DMS79 treated with DMSO at 0.1 percent for 48 hours (cell line): Measurements from ENCODE around the gene GLTP.

ENCODE experiments used
- DNase-seq: peaks from one replicate; lab custom pipeline; 2025; lab: John Stamatoyannopoulos, UW

The GLTP gene

DNA sequence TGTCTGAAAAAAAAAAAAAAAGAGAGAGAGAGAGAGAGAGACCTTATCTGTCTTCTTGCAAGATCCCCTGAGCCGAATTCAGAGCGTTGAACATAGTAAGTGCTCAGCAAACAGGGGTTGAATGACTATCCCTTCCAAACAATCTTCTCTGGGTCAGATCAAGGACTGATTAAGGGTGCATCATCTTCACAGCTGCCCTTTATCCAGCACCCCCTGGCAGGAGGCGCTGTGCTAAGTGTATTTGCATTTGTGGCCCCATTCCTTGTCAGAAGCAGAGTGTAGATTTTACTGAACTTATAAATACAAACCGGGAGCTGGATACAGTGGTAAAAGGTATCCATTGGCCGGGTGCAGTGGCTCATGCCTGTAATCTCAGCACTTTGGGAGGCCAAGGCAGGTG is 38.3 kb downstream of the GLTP start:
- DNase-seq = no peak

DNA sequence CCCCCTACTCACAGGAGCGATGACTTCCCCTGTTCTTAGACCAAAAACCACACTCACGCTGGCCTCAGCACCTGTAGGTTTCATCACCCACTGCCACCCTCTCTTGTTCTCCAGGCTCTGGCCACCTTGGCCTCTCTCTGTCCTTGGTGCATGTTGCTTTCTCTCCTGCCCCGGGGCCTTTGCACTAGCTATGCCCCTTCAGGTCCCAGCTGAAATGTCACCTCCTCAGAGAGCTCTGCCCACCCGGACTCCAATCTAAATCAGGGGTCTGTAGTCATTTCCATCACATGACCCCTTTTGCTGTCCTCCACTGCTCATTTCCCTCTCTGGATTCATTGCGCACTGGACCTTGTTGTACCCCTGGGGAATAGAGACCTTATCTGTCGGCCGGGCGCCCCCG is 39.0 kb downstream of the GLTP start:
- DNase-seq = no peak

DNA sequence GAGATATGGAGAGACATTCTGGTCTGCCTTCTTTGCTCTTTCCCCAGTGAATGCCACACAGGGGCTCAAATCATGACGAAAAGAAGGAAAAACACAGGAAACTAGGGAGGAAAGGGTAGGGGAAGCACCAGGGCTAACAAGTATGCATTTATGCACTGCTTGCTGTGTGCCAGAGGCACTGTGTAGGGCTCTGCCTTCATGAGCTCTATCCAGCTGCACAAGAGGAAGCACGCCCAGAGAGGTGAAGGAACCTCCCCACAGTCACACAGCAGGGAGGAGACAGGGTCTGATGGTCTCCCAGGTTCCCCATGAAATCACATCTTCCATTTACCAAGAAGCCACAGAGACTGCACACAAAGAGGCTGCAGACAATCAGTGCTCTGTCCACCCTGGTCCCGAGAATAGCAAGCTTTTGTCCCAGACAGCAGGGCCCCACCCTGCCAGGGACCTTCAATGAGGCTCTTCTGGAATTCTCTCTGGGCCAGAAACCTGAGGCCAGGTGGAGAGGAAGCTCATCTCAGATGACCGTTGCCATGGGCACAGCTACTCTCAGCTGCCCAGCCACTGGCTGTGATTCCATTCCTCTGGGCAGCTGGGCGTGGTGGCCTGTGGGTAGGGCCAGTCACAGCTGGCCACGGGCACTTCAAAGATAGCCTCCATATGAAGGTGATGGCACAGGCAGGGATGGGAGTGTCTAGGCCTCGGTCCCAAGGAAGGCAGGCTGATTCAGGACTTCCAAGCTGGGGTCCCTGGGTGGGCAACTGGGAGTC is 39.9 kb downstream of the GLTP start:
- peak; percentile 66 for DNase-seq

DNA sequence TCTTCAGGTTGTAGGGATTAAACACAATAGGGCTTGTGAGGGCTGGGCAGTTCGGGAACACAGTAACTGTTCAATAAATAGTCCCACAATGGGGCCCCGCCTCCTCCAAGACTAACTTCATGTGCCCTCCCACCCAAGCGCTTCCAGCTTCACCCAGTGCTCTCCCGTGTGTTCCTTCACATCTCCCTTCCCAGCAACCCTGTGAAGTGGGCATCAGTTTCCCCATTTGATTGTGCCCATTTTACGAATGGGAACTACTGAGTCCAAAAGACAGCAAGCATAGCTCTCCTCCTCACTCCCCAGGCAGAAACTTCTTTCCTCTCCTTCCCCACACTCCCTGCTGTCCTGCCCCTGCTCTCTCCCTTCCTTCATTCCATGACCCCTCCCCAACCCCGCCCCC is 40.9 kb downstream of the GLTP start:
- DNase-seq = no peak

DNA sequence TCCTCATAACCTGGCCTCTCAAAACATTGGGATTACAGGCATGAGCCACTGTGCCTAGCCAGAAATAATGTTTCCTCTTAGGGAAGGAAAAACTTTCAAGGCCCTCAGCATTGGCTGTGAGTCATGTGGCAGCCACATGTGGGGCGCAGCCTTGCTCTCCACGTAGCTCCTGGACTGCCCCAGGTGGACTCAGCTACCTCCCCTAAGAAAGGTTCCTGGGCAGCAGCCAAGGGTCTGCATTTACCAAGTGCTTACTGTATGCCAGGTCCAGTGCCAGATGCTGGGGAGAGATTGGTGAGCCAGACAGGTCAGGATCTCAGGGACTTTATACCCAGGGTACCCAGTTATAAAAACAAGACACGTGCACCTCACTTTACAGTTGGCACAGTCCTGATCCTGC is 43.4 kb downstream of the GLTP start:
- no peak for DNase-seq

DNA sequence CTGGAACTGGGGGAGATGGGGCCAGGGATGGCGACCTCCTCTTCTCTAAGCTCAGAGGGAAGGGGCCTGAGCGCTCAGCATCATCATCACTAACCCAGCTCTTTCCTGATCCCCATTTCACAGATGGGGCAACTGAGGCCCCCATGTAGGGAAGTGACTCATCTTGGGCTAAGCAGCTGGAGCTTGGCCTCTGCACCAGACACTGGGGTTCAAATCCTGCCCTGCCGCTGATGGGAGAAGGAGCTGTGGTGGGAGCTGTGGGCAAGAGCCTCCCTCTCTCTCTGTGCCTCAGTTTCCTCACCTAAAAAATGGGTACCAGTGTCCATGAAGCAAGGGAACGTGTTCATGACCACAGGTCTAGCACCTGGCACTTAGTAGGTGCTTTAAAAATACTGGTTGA is 44.5 kb downstream of the GLTP start:
- DNase-seq = no peak

DNA sequence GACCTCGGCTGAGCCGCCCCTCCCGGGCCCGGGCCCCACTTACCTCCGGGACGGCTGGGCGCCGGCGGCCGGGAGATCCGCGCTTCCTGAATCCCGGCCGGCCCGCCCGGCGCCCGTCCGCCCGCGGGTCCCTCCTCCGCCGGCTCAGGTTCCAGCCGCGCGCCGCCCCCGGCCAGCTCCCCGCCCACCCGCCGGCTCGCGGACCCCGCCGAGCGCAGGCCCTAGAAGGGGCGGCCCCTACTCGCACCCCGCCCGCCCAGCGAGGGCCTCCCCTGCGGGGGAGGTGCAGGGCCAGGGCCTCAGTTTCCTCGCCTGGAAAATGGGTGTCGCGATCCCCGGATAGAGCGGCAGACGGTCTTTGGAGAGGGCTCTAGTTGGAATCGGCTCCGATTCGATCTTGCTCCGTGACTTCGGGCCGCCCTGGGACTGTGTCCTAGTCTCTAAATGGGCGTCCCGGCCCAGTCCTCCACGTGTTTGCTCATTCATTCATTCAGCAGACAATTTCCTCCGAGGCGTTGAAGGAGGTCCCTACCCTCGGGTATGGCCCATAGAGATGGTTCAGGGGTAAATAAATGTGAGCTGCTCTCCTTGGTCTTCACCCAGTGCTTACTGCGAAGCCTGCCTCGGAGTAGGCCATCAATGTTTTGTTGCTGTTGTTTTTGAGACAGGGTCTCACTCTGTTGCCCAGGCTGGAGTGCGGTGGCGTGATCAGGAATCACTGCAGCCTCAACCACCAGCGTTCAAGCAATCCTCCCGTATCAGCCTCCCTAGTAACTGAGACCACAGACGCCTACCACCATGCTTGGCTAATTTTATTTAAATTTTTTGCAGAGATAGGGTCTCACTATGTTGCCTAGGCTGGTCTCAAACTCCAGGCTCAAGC is 46.8 kb downstream of the GLTP start, which contains the start of gene TRPV4:
Gene TRPV4, minus strand, starts transcription at position 92 of the 883 bp plus-strand sequence. CDS start 18,602 bp downstream, outside the sequence.
- DNase-seq = no peak

DNA sequence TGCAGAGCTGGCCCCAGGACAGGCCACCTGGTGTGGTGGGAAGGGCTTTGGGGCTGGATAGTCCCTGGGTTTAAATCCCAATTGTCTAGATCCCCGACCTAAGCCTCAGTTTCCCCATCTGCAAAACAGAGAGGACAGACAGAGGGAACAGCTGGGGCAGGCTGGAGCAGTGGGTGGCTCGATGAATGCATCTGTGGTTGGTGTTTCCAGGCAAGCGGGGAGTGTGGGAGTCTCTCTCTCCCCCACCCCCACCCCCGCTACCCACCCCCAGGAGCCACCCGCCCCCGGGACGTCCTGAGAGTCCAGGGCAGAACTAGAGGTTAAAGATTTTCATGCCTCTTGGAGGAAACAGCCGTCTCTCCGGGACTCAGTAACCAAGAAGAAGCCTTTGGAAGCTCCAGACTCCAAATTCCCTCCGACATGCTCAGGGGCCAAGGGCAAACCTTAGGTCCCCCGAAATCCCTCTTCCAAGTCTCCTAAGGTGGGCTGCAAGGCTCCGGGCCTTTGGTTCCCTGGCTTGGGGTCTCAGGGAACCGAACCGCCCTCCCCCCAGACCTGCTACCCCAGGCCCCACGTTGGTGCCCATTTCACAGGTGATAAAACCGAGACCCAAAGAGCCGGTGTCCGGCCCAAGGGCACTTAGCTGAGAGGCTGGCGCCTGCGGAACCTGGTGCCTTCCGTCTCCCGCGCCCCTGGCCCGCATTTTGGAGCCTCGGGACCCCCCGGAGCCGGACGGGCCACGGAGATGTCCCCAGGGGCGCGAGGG is 47.6 kb downstream of the GLTP start:
- DNase-seq = no peak

DNA sequence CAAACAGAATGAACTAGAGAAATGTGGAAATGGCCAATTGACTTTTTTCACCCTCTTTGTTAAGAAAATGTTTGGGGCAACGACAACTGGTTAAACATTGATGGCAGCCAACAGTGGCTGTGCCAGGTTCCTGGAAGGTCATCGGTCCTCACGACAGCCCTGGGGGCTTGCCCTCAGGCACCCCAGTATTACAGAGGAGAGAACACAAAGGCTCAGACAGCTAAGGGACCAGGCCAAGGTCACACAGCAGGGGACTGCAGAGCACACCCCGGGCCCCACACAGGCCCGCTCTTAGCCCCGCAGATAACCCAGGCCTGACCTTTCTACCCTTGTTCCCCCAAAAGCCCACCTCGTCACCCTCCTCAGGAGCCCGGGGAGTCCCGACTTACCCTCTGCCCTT is 48.4 kb downstream of the GLTP start:
- DNase-seq = no peak

DNA sequence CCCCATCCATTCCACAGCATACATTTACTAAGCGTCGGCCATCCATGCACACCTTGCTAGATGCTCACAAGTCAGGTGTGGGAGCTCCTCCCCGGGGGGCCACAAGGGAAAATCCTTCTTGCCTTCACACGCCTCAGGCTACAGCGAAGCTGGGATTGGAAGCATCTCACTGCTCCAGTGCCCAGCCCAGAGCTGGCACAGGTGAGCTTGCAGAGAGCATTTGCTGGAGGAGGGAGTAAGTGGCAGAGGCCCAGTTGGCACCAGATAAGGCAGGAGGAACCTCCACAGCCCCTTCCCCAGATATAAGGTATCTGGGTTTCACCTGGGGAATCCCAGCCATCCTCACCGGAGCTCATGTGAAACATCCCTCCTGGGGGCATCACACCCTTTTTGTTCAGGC is 49.0 kb downstream of the GLTP start:
- no peak for DNase-seq

DNA sequence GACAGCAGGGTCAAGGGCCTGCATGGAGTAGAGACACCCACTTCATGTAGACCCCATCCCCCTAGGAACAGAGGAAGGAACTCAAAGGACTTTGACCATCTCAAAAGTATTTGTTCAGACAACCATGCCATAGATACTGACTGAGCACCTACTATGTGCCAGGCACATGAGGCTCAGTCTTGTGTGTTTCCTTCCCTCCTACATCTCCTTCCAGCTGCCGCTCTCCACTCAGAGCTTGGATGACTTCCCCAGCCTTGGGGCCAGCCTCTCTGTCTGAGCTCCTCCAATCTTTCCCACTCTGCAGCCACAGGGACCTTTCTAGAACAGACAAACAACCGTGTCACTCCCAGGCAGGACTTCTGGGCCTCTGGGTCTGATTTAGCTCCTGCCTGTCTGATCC is 49.6 kb downstream of the GLTP start:
- no peak for DNase-seq

DNA sequence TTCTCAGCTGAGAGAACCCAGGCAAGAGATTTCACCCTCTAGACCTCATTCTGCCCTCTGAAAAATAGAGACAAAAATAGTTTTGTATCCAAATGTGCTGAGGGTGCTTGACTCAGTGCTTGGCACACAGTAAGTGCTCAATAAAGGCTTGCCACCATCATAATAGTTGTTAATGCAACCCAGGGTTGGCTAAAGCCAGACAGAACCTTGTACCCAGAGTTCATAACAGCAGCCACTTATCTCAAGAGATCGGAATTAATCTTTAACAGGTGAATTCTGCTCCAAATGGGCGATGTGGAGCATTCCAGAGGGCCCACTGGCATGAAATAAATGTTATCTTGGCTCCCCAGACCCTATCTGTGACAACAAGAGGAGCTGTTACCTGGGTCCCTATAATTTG is 50.1 kb downstream of the GLTP start:
- no peak for DNase-seq

DNA sequence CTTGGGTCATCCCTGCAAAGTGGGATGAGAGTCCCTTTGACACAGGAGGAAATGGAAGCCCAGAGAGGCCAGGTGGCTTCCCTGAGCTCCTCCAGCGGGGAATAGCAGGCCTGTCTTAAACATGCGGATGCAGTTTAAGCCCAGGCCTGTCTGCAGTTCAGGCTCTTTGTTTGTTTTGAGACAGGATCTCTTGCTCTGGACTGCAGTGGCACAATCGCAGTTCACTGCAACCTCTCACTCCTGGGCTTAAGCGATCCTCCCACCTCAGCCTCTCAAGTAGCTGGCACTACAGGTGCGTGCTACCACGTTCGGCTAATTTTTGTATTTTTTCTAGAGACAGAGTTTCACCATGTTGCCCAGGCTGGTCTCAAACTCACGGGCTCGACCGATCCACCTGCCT is 50.7 kb downstream of the GLTP start:
- DNase-seq = no peak

DNA sequence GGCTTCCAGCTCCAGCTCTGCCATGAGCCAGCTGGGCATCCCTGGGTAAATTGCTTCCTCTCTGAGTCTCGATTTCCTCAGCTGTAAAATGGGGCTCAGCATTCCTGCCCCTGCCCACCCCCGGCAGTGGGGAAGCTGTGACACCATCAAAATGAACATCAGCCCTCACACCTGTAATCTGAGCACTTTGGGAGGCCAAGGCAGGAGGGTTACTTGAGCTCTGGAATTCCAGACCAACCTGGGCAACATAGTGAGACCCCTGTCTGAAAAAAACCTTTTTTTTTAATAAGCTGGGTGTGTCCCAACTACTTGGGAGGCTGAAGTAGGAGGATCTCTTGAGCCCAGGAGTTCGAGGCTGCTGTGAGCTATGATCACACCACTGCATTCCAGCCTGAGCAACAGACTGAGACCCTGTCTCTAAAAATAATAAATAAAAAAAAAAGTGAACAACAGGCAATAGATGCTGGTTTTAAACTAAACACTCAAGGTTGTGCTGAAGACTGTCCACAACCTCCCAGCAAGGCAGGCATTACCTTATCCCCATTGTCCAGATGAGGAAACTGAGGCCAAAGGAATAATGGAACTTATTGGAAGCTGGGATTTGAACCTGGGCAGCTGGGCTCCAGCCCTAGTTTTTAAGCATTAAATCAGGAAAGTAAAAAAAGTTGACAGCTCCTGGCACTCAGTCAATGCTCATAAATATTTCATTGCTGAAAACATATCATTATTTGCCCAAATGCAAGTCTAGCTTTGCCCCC is 51.4 kb downstream of the GLTP start:
- DNase-seq = no peak

DNA sequence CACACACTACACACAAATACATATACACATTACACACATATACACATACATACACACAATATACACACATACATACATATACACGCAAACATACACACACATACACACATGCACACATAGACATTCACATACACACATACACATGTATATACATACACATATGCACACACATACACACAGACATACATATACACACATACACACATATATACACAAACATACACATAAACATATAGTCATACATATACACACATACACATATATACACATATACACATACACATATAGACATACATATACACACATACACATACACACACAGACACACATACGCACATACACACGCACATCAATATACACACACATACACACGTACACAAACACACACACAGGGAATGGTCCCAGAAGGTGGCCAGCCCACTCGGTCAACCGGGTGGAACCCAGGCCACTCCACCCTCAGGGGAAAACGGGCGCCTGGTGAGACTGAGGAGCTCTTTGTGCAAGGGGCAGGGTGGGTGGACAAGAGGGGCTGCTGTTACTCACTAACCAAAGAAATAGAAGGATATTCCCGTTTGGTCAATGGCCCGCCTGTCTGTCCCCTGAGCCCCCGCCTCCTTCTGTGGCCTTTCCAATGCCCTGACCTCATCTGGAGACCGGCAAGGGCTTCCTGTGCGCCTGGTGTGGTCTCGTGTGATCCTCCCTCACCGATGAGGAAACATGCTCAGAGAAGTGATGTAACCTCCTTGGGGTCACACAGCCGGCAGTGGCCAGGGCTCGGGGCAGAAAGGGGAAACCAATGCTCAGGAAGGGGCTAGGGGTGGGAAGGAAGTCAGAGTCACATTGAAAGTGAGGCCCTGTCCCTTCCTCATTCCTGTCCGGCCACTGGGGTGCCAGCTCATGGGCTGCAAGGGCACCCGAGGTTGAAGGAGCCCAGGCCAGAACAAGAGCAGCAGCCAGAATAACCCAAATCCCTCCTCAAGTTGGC is 52.5 kb downstream of the GLTP start:
- no peak for DNase-seq

DNA sequence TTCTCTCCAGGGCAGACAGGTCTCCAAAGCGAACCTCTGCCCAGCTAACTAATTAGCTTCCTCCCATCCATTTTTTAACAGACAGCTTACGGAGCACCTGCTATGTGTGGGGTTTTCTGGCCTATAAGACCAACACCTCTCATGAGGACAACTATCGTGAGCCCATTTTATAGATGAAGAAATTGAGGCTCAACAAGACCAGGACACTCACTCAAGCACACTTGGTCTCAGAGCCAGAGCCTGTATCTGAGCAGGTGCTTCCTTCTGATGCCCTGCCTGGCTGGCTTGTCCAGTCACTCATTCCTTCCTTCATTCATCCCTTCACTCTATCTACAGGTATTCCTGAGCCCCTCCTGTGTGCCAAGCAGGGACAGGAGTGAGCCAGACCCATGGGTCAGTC is 53.3 kb downstream of the GLTP start:
- DNase-seq = no peak

DNA sequence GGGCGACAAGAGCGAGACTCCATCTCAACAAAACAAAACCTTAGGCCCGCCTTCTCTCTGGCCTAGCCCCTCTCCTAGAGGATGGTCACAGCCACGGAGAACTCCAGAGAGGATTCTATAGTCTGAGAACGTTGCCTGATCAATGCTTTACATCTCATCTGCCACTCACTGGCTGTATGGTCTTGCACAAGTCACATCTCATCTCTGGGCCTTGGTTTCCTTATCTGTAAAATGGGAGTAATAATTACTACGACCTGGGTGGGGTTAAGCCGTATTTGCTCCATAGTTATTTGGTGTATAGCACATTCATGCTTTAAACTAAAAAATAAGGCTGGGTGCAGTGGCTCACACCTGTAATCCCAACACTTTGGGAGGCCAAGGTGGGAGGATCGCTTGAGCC is 55.6 kb downstream of the GLTP start:
- no peak for DNase-seq

DNA sequence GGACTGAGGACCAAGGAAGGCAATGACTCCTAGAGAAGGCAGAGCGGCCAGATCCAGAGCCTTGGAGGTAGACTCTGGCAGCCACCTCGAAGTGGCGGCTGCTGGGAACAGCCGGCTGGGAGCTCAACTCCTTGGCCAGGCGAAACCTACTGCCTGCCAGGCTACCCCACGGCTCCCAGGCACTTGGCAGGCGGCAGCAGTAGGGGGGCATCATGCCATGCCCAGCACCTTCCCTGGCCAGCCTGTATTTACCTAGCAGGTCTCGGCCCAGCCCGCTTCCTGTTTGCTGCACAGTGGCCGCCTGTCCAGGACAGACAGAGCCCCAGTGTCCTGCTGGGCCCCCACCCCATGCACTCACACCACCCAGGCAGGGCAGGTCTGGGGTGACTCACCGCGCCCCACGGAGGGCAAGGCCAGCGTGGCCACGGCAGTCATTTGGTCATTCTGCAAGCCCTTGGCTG is 57.4 kb downstream of the GLTP start:
- no peak for DNase-seq

DNA sequence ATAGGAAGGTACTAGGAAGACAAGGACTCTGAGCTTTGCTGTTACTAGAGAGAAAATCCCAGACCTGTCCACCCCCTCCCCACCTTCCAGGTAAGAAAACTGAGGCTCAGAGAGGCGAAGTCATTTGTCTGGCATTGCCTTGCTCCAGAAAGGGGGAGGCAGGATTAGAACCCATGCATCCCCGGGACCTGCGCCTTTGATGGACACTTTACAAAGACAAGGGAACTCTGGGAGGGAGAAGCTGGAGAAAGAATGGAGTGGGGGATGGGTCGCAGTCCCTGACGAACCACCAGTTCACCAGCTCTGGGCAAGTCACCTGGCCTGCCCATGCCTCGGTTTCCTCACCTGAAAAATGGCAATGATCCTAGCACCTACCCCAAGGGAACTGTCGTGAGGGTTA is 57.9 kb downstream of the GLTP start:
- no peak for DNase-seq

DNA sequence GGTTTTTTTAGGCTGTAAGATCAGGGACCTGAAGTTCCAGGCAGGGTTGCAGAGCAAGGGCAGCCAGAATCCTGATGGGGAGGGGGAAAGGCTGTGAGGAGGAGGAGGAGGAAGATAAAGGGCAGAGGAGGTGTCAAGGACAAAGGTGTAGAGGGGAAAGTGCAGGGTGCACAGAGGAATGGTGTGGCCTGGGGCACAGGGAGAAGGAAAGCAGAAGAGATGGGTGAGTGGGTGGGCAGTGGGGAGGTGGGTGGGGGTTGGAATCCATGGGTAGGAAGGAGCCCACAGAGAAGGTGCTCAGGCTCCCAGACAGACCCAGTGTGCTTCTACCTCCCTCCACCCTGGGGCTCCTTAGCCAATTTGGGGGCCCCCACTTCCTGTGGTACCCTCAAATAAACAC is 58.4 kb downstream of the GLTP start:
- DNase-seq = no peak
